GM12864 (cell line): ENCODE results near the gene PHLDB1.
"Not testable (repeated sequence)": the region's sequence is repeated elsewhere in the genome, so short reads cannot be mapped to it uniquely, and the experiment has no call there.

Experiments
- DNase-seq: peaks from one replicate; pipeline ENCODE4 v3.0.0-alpha.2; 2011; ENCODE audit warnings: low read depth
- H3K4me3 ChIP-seq: 2 replicates; pipeline ENCODE4 v1.5.1; 2011; ENCODE audit warnings: mild to moderate bottlenecking, low read depth, low read length, control low read depth
- CTCF ChIP-seq: IDR thresholded peaks from 2 replicates; pipeline ENCODE4 v1.5.1; 2011; ENCODE audit warnings: low read depth, mild to moderate bottlenecking, moderate library complexity, low read length, control low read depth, inconsistent platforms; ENCODE audit errors: missing control alignments

The PHLDB1 gene

GRCh38 chr11:118572981-118573550 is 34.3 kb upstream of the PHLDB1 start:
- no peak for TF ChIP-seq CTCF
- H3K4me3 ChIP-seq, result peak overlapping the region; percentile 80
- DNase-seq, result no peak

GRCh38 chr11:118574636-118575035 is 32.8 kb upstream of the PHLDB1 start:
- no peak for TF ChIP-seq CTCF
- no peak for DNase-seq
- H3K4me3 ChIP-seq, result no peak overlapping the region

GRCh38 chr11:118577995-118578394 is 29.4 kb upstream of the PHLDB1 start:
- not testable (repeated sequence) for H3K4me3 ChIP-seq, DNase-seq

GRCh38 chr11:118581057-118581456 is 26.4 kb upstream of the PHLDB1 start:
- no peak for TF ChIP-seq CTCF
- no peak overlapping the region for H3K4me3 ChIP-seq
- no peak for DNase-seq

DNA sequence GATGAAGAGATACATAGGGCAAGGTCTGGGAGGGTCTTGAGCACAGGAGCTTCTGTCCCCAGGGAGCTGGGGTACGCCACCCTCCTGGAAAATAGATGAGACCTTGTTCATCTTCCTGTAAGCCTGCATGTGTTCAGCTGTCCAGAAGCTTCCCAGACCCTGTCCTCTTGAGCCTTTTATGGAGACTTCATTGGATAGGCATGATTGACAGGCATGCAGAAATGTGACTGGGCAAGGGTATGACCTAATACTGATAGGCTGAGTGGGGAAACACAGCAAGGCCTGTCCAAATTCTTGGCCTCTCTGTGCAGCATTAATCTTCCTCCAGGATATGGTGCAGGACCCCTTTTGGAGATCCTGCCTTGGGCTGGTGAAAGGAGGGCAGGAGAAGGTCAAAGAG is 19.5 kb upstream of the PHLDB1 start:
- no peak for TF ChIP-seq CTCF
- H3K4me3 ChIP-seq, result no peak overlapping the region
- DNase-seq, result no peak

- DNase-seq, result no peak
- TF ChIP-seq CTCF, result no peak
- no peak overlapping the region for H3K4me3 ChIP-seq
Observed at GRCh38 chr11:118592616-118593367, 14.6 kb upstream of the PHLDB1 start.

GRCh38 chr11:118594984-118595383 is 12.4 kb upstream of the PHLDB1 start:
- DNase-seq, result not testable (repeated sequence)
- peak; percentile 51 for TF ChIP-seq CTCF

More at GRCh38 chr11:118594984-118595383, 12.4 kb upstream of the PHLDB1 start:
- H3K4me3 ChIP-seq, result not testable (repeated sequence)
